Stimulated activated CD4-positive, alpha-beta T cell treated with anti-CD3 and anti-CD28 coated beads, Interleukin-12 subunit alpha, Interleukin-12 subunit beta, amount 100 ng/mL, for 24 hours (primary cell): ENCODE data around the gene GABRG3.

ENCODE experiments used
- DNase-seq, 2 experiments: peaks; one replicate each; pipeline ENCODE4 v3.0.0-alpha.2; 2020; ENCODE audit warnings: low read depth in 2 of 2

Gene GABRG3

GRCh38 chr15:27410996-27411605 lies 440.1 kb downstream of the GABRG3 start:
- DNase-seq: no peak

GRCh38 chr15:27412415-27412814 lies 441.4 kb downstream of the GABRG3 start:
- no peak for DNase-seq

GRCh38 chr15:27414168-27414870 lies 443.3 kb downstream of the GABRG3 start:
- no peak for DNase-seq

- no peak for DNase-seq
Measured at GRCh38 chr15:27418726-27419125, 447.7 kb downstream of the GABRG3 start.

- no peak for DNase-seq
Measured at GRCh38 chr15:27422997-27423396, 452.0 kb downstream of the GABRG3 start.

- DNase-seq: no peak
Measured at GRCh38 chr15:27426805-27427204, 455.8 kb downstream of the GABRG3 start.

- DNase-seq: no peak
Measured at GRCh38 chr15:27427276-27427675, 456.3 kb downstream of the GABRG3 start.

- DNase-seq: no peak
Measured at GRCh38 chr15:27428151-27428550, 457.2 kb downstream of the GABRG3 start.

- DNase-seq: no peak
Measured at GRCh38 chr15:27429577-27429976, 458.6 kb downstream of the GABRG3 start.

- DNase-seq: no peak
Measured at GRCh38 chr15:27433604-27434003, 462.6 kb downstream of the GABRG3 start.

GRCh38 chr15:27438403-27439375 lies 467.7 kb downstream of the GABRG3 start:
- DNase-seq: no peak

GRCh38 chr15:27441120-27441519 lies 470.1 kb downstream of the GABRG3 start:
- no peak for DNase-seq

- DNase-seq: no peak
Measured at GRCh38 chr15:27448234-27448633, 477.3 kb downstream of the GABRG3 start.

GRCh38 chr15:27448986-27449385 lies 478.0 kb downstream of the GABRG3 start:
- DNase-seq: no peak

GRCh38 chr15:27449941-27450340 lies 479.0 kb downstream of the GABRG3 start:
- no peak for DNase-seq

- no peak for DNase-seq
Measured at GRCh38 chr15:27454281-27455075, 483.5 kb downstream of the GABRG3 start.

- DNase-seq: no peak
Measured at GRCh38 chr15:27456807-27457206, 485.8 kb downstream of the GABRG3 start.

- no peak for DNase-seq
Measured at GRCh38 chr15:27457766-27458165, 486.8 kb downstream of the GABRG3 start.

GRCh38 chr15:27458345-27459084 lies 487.5 kb downstream of the GABRG3 start:
- DNase-seq: no peak

GRCh38 chr15:27459836-27460235 lies 488.9 kb downstream of the GABRG3 start:
- DNase-seq: no peak

- DNase-seq: no peak
Measured at GRCh38 chr15:27461181-27461580, 490.2 kb downstream of the GABRG3 start.
